ENCODE data around the gene COL13A1. TPM values are rescaled to one million over a fixed set of nuclear protein-coding genes. Genes with fewer than 3 reads are reported as not detected.

The COL13A1 gene
- total and polyA plus RNA-seq, 2 donors, result 0.19 to 0.96 TPM

- H3K27ac ChIP-seq (ENCODE audit: low read depth in 1 of 2, low read length in 1 of 2), result no peak overlapping the region
- H3K9me3 ChIP-seq (ENCODE audit: control insufficient read depth in 2 of 2, insufficient read depth in 1 of 2, low read length in 1 of 2), result no peaks in the 10 kb centered on the region
- peaks cover 0 to 21% of the 10 kb centered on the region in 2 donors for H3K27me3 ChIP-seq (ENCODE audit: control insufficient read depth in 2 of 2, insufficient read depth in 1 of 2, low read length in 1 of 2)
- H3K4me1 ChIP-seq (ENCODE audit: control insufficient read depth in 2 of 2, insufficient read depth in 2 of 2, low read length in 2 of 2), result peaks cover 0 to 3% of the 10 kb centered on the region in 2 donors
- DNase-seq (ENCODE audit: low read depth in 6 of 9, low spot score in 9 of 9), result no peak
- no peaks in the 10 kb centered on the region for H3K36me3 ChIP-seq (ENCODE audit: control insufficient read depth in 2 of 2, insufficient read depth in 2 of 2, low read length in 1 of 2)
- 64% methylated on average over 2 of the region's 2 CpGs for WGBS
- H3K4me3 ChIP-seq (ENCODE audit: low read length in 2 of 2), result no peak overlapping the region
These were observed 18.2 kb upstream of the COL13A1 start for GRCh38 chr10:69783515-69783914.

GRCh38 chr10:69786791-69787190, 14.9 kb upstream of the COL13A1 start:
- Histone ChIP-seq H3K27me3 (ENCODE audit: control insufficient read depth in 2 of 2, insufficient read depth in 1 of 2, low read length in 1 of 2) (peaks cover 0 to 13% of the 10 kb centered on the region in 2 donors), H3K36me3 (ENCODE audit: control insufficient read depth in 2 of 2, insufficient read depth in 2 of 2, low read length in 1 of 2) (no peaks in the 10 kb centered on the region), H3K4me3 (ENCODE audit: low read length in 2 of 2) (no peak overlapping the region), H3K27ac (ENCODE audit: low read depth in 1 of 2, low read length in 1 of 2) (no peak overlapping the region), H3K4me1 (ENCODE audit: control insufficient read depth in 2 of 2, insufficient read depth in 2 of 2, low read length in 2 of 2) (peaks cover 0 to 3% of the 10 kb centered on the region in 2 donors), H3K9me3 (ENCODE audit: control insufficient read depth in 2 of 2, insufficient read depth in 1 of 2, low read length in 1 of 2) (no peaks in the 10 kb centered on the region)
- 74% methylated on average over 1 of the region's 1 CpG for WGBS
- DNase-seq (ENCODE audit: low read depth in 6 of 9, low spot score in 9 of 9), result peak in 8 of 9 donors; percentile 48 to 84 (median 65)

GRCh38 chr10:69787681-69788080, 14.0 kb upstream of the COL13A1 start:
- Histone ChIP-seq H3K36me3 (ENCODE audit: control insufficient read depth in 2 of 2, insufficient read depth in 2 of 2, low read length in 1 of 2) (no peaks in the 10 kb centered on the region), H3K27me3 (ENCODE audit: control insufficient read depth in 2 of 2, insufficient read depth in 1 of 2, low read length in 1 of 2) (peaks cover 0 to 15% of the 10 kb centered on the region in 2 donors), H3K4me1 (ENCODE audit: control insufficient read depth in 2 of 2, insufficient read depth in 2 of 2, low read length in 2 of 2) (peaks cover 0 to 3% of the 10 kb centered on the region in 2 donors), H3K4me3 (ENCODE audit: low read length in 2 of 2) (no peak overlapping the region), H3K27ac (ENCODE audit: low read depth in 1 of 2, low read length in 1 of 2) (no peak overlapping the region), H3K9me3 (ENCODE audit: control insufficient read depth in 2 of 2, insufficient read depth in 1 of 2, low read length in 1 of 2) (no peaks in the 10 kb centered on the region)
- DNase-seq (ENCODE audit: low read depth in 6 of 9, low spot score in 9 of 9), result no peak
- 94% methylated on average over 6 of the region's 6 CpGs for WGBS

DNA sequence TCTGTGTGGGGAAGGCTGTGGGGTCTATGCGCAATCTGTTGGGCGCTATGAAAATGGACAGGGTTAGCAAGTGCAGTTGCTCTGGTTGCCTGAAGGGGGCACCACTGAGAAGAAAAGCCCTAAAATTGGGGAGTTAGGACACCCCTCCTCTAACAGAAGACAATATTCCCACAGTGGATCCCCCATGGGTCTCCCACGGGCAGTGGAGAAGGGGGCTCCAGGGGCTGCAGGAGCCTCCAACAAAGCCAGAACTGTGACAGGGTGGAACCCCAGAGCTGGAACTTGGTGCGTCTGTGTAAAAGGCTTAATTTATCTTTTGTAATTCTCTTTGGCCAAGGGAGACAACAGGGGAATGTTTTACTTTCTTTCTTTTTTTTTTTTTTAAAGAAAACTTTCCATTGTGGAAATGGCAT, 12.5 kb upstream of the COL13A1 start:
- H3K4me3 ChIP-seq (ENCODE audit: low read length in 2 of 2), result no peak overlapping the region
- peaks cover 0 to 3% of the 10 kb centered on the region in 2 donors for H3K4me1 ChIP-seq (ENCODE audit: control insufficient read depth in 2 of 2, insufficient read depth in 2 of 2, low read length in 2 of 2)
- no peaks in the 10 kb centered on the region for H3K36me3 ChIP-seq (ENCODE audit: control insufficient read depth in 2 of 2, insufficient read depth in 2 of 2, low read length in 1 of 2)
- DNase-seq (ENCODE audit: low read depth in 6 of 9, low spot score in 9 of 9), result peak in 1 of 9 donors; percentile 23
- peaks cover 0 to 17% of the 10 kb centered on the region in 2 donors for H3K27me3 ChIP-seq (ENCODE audit: control insufficient read depth in 2 of 2, insufficient read depth in 1 of 2, low read length in 1 of 2)
- no peaks in the 10 kb centered on the region for H3K9me3 ChIP-seq (ENCODE audit: control insufficient read depth in 2 of 2, insufficient read depth in 1 of 2, low read length in 1 of 2)
- 73% methylated on average over 4 of the region's 4 CpGs for WGBS
- H3K27ac ChIP-seq (ENCODE audit: low read depth in 1 of 2, low read length in 1 of 2), result no peak overlapping the region

GRCh38 chr10:69791812-69792211, 9.9 kb upstream of the COL13A1 start:
- 98% methylated on average over 5 of the region's 5 CpGs for WGBS
- H3K4me1 ChIP-seq (ENCODE audit: control insufficient read depth in 2 of 2, insufficient read depth in 2 of 2, low read length in 2 of 2), result peaks cover 0 to 3% of the 10 kb centered on the region in 2 donors
- no peak for DNase-seq (ENCODE audit: low read depth in 6 of 9, low spot score in 9 of 9)

DNA sequence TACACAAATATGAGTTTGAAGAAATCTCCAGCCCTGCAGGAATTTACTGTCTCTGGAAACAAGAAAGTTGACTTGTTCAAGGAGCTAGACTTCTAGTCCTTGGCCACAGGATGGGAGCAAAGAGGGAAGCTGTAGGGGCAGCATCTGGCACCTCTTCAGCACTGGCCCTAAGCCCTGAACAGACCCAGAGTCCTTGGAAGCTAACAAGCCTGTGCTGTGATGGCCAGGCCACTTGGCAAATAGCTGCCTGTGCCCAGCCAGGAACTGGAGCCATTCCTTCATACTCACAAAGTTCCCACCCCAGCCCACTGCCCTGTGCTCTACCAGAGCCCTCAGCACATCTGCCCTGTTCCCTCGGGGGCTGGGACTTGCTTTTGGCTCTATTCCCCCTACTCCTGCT, 9.4 kb upstream of the COL13A1 start:
- 87% methylated on average over 1 of the region's 1 CpG for WGBS
- DNase-seq (ENCODE audit: low read depth in 6 of 9, low spot score in 9 of 9), result no peak
- H3K4me3 ChIP-seq (ENCODE audit: low read length in 2 of 2), result no peak overlapping the region

More at GRCh38 chr10:69791812-69792211, 9.9 kb upstream of the COL13A1 start:
- Histone ChIP-seq H3K27ac (ENCODE audit: low read depth in 1 of 2, low read length in 1 of 2) (no peak overlapping the region), H3K9me3 (ENCODE audit: control insufficient read depth in 2 of 2, insufficient read depth in 1 of 2, low read length in 1 of 2) (peaks cover 0 to 7% of the 10 kb centered on the region in 2 donors), H3K4me3 (ENCODE audit: low read length in 2 of 2) (no peak overlapping the region), H3K27me3 (ENCODE audit: control insufficient read depth in 2 of 2, insufficient read depth in 1 of 2, low read length in 1 of 2) (peaks cover 0 to 10% of the 10 kb centered on the region in 2 donors), H3K36me3 (ENCODE audit: control insufficient read depth in 2 of 2, insufficient read depth in 2 of 2, low read length in 1 of 2) (no peaks in the 10 kb centered on the region)

DNA sequence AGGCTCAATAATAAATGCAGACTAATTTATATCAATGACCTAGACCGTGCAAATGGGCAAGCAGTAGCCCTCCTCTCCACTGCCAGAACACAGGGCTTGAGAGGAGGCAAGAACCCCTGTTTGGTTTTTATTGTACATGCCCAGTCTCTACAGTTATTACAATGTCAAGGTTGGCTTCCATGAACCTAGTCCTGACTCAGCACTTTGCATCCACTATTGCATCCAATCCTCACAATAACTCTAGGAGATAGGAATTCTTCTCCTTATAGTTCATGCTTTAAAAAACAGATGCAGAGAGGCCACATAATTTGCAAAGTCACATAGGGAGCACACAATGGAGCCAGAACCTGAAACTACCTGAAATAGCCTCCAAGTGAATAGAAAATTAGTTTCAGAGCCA, 7.0 kb upstream of the COL13A1 start:
- H3K4me3 ChIP-seq (ENCODE audit: low read length in 2 of 2), result no peak overlapping the region
- peaks cover 0 to 20% of the 10 kb centered on the region in 2 donors for H3K27me3 ChIP-seq (ENCODE audit: control insufficient read depth in 2 of 2, insufficient read depth in 1 of 2, low read length in 1 of 2)
- peaks cover 0 to 15% of the 10 kb centered on the region in 2 donors for H3K4me1 ChIP-seq (ENCODE audit: control insufficient read depth in 2 of 2, insufficient read depth in 2 of 2, low read length in 2 of 2)
- H3K27ac ChIP-seq (ENCODE audit: low read depth in 1 of 2, low read length in 1 of 2), result no peak overlapping the region
- WGBS, result 34% methylated on average over 1 of the region's 1 CpG
- peaks cover 0 to 7% of the 10 kb centered on the region in 2 donors for H3K9me3 ChIP-seq (ENCODE audit: control insufficient read depth in 2 of 2, insufficient read depth in 1 of 2, low read length in 1 of 2)
- no peaks in the 10 kb centered on the region for H3K36me3 ChIP-seq (ENCODE audit: control insufficient read depth in 2 of 2, insufficient read depth in 2 of 2, low read length in 1 of 2)
- DNase-seq (ENCODE audit: low read depth in 6 of 9, low spot score in 9 of 9), result no peak

More for the DNA sequence above, 9.4 kb upstream of the COL13A1 start:
- Histone ChIP-seq H3K27ac (ENCODE audit: low read depth in 1 of 2, low read length in 1 of 2) (no peak overlapping the region), H3K9me3 (ENCODE audit: control insufficient read depth in 2 of 2, insufficient read depth in 1 of 2, low read length in 1 of 2) (peaks cover 0 to 7% of the 10 kb centered on the region in 2 donors), H3K36me3 (ENCODE audit: control insufficient read depth in 2 of 2, insufficient read depth in 2 of 2, low read length in 1 of 2) (no peaks in the 10 kb centered on the region), H3K27me3 (ENCODE audit: control insufficient read depth in 2 of 2, insufficient read depth in 1 of 2, low read length in 1 of 2) (peaks cover 0 to 13% of the 10 kb centered on the region in 2 donors), H3K4me1 (ENCODE audit: control insufficient read depth in 2 of 2, insufficient read depth in 2 of 2, low read length in 2 of 2) (peaks cover 0 to under 1% of the 10 kb centered on the region in 2 donors)

DNA sequence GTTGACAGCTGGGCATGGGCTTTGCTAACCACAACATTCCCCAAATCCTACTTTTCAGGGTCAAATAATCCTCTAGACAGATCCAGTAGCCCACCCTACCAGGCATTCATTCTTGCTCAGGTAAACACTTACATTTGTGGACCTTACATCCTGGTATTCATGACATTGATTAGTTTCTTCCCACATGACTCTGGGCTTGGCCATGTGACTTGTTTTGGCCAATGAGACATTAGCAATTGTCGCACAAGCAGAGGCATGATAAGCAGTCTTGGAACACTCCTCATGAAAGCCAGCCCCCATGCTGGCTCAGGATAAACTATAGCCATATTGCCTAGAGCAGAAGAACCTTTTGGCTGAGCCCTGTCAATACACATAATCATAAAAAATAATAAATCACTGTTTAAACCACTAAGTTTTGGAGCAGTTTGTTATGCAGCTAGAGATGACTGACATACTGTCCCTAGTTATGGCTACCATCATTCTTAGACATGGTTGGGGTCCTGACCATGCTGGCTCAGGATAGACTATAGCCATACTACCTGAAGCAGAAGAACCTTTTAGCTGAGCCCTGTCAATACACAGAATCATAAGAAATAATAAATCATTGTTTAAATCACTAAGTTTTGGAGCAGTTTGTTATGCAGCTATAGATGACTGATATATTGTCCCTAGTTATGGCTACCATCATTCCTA, 6.3 kb upstream of the COL13A1 start:
- peaks cover 2 to 27% of the 10 kb centered on the region in 2 donors for H3K27me3 ChIP-seq (ENCODE audit: control insufficient read depth in 2 of 2, insufficient read depth in 1 of 2, low read length in 1 of 2)
- peaks cover 0 to 20% of the 10 kb centered on the region in 2 donors for H3K4me1 ChIP-seq (ENCODE audit: control insufficient read depth in 2 of 2, insufficient read depth in 2 of 2, low read length in 2 of 2)
- no peak for DNase-seq (ENCODE audit: low read depth in 6 of 9, low spot score in 9 of 9)
- H3K36me3 ChIP-seq (ENCODE audit: control insufficient read depth in 2 of 2, insufficient read depth in 2 of 2, low read length in 1 of 2), result no peaks in the 10 kb centered on the region
- peaks cover 0 to 7% of the 10 kb centered on the region in 2 donors for H3K9me3 ChIP-seq (ENCODE audit: control insufficient read depth in 2 of 2, insufficient read depth in 1 of 2, low read length in 1 of 2)
- WGBS, result 100% methylated on average over 1 of the region's 1 CpG
- H3K4me3 ChIP-seq (ENCODE audit: low read length in 2 of 2), result no peak overlapping the region
- no peak overlapping the region for H3K27ac ChIP-seq (ENCODE audit: low read depth in 1 of 2, low read length in 1 of 2)

DNA sequence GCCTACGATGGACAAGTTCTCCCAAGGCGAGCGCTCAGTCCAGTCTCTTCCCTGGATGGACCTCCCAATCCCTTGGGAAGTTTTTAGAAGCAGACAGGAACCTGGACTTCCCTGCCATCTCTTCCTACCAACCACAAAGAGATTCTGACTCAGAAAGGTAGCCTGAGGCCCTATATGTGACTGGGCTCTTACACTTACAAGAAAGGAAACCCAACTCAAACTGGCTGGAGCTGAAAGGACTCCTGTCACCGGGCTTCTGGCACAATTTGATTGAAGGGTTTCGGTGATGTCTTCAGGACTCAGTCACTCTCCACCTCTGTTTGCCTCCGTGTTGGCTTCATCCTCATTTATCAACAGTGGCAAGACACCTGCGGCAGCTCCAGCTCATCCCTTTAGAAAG, 3.7 kb upstream of the COL13A1 start:
- no peak for DNase-seq (ENCODE audit: low read depth in 6 of 9, low spot score in 9 of 9)
- H3K27ac ChIP-seq (ENCODE audit: low read depth in 1 of 2, low read length in 1 of 2), result no peak overlapping the region
- no peaks in the 10 kb centered on the region for H3K36me3 ChIP-seq (ENCODE audit: control insufficient read depth in 2 of 2, insufficient read depth in 2 of 2, low read length in 1 of 2)
- H3K27me3 ChIP-seq (ENCODE audit: control insufficient read depth in 2 of 2, insufficient read depth in 1 of 2, low read length in 1 of 2), result peaks cover 20 to 46% of the 10 kb centered on the region in 2 donors
- peaks cover 11 to 43% of the 10 kb centered on the region in 2 donors for H3K4me1 ChIP-seq (ENCODE audit: control insufficient read depth in 2 of 2, insufficient read depth in 2 of 2, low read length in 2 of 2)
- peaks cover 0 to 11% of the 10 kb centered on the region in 2 donors for H3K9me3 ChIP-seq (ENCODE audit: control insufficient read depth in 2 of 2, insufficient read depth in 1 of 2, low read length in 1 of 2)
- no peak overlapping the region for H3K4me3 ChIP-seq (ENCODE audit: low read length in 2 of 2)
- WGBS, result 97% methylated on average over 7 of the region's 7 CpGs

All from thymus (tissue), 11 donors.